Neural progenitor cell (in vitro differentiated cells): ENCODE results near the gene CDH13.

ENCODE experiments used
- EZH2 ChIP-seq: fragments of 200-600 bp; sonication (generic); IDR thresholded peaks from 2 replicates; pipeline ENCODE4 v1.6.1; 2017; ENCODE audit warnings: antibody characterized with exemption, mild to moderate bottlenecking, moderate library complexity
- EZH2phosphoT487 ChIP-seq: fragments of 200-600 bp; sonication (generic); IDR thresholded peaks from 2 replicates; pipeline ENCODE4 v1.6.1; 2017; ENCODE audit warnings: antibody characterized with exemption
- TF ChIP-seq, protein P1 (sequence below): fragments of 200-600 bp; sonication (generic); IDR thresholded peaks from 2 replicates; pipeline ENCODE4 v1.5.1; 2017; ENCODE audit warnings: antibody characterized with exemption, mild to moderate bottlenecking

DNA sequence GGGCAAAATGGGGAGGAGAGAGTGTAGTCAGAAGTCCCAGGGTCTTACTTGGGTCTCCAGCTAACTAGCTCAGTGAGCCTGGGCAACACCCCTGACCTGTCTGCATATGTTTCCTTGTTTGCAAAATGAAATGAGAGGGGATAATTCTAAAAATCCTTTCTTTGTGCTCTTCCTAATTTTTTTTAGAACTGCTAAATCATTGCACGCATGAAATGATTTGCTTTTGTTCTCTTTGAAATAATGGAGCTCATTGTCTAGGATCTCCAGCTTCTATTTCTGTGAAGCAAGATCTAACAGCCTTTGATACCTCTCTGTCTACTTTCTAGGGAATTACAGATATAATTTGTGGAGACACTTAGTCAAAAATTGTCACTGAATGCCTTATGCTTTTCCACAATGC is 181.3 kb downstream of the CDH13 start:
- no peak for TF ChIP-seq EZH2
- TF ChIP-seq, protein P1, sequence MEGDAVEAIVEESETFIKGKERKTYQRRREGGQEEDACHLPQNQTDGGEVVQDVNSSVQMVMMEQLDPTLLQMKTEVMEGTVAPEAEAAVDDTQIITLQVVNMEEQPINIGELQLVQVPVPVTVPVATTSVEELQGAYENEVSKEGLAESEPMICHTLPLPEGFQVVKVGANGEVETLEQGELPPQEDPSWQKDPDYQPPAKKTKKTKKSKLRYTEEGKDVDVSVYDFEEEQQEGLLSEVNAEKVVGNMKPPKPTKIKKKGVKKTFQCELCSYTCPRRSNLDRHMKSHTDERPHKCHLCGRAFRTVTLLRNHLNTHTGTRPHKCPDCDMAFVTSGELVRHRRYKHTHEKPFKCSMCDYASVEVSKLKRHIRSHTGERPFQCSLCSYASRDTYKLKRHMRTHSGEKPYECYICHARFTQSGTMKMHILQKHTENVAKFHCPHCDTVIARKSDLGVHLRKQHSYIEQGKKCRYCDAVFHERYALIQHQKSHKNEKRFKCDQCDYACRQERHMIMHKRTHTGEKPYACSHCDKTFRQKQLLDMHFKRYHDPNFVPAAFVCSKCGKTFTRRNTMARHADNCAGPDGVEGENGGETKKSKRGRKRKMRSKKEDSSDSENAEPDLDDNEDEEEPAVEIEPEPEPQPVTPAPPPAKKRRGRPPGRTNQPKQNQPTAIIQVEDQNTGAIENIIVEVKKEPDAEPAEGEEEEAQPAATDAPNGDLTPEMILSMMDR, result no peak
- no peak for TF ChIP-seq EZH2phosphoT487
